Endothelial cell of umbilical vein (primary cell): ENCODE results near the gene PLEKHA6. TPM values are rescaled to one million over a fixed set of nuclear protein-coding genes. Genes with fewer than 3 reads are reported as not detected.

ENCODE experiments used
- BruUV-seq: library from RNA; stranded (reverse); fragments of 400-500 nt; replicated peaks from 2 replicates; lab custom pipeline; 2021; lab: Mats Ljungman, UMichigan
- CTCF ChIA-PET: fragments of 300-600, 350-600 bp; sonication (Branson Sonifier 250); formaldehyde crosslinking; loops from one replicate; lab custom pipeline; 2021; ENCODE audit warnings: antibody characterized with exemption, inconsistent platforms; lab: Charles Lee
- POLR2A ChIA-PET: fragments of 300-600, 350-600 bp; sonication (Branson Sonifier 250); formaldehyde crosslinking; loops from one replicate; lab custom pipeline; 2021; ENCODE audit warnings: antibody characterized with exemption, inconsistent platforms; lab: Charles Lee
- DNase-seq: peaks from one replicate; pipeline ENCODE4 v3.0.0-alpha.2; 2011; ENCODE audit warnings: low read depth, low spot score
- FAIRE-seq: peaks from 2 replicates; lab custom pipeline; 2011; peaks lifted over from hg19 to GRCh38; lab: Jason Lieb, UNC
- H2AFZ ChIP-seq: 2 replicates; pipeline ENCODE4 v1.6.0; 2012; ENCODE audit warnings: low read depth, low read length, control low read depth, inconsistent platforms
- H3K27ac ChIP-seq: 2 replicates; pipeline ENCODE4 v1.5.1; 2011; ENCODE audit warnings: low read depth, mild to moderate bottlenecking, control low read depth, low read length, moderate library complexity; ENCODE audit not compliant: insufficient read depth
- H3K27me3 ChIP-seq, 2 experiments: 2 replicates each; pipeline versions ENCODE4 v1.6.0 to v1.6.1; 2011; ENCODE audit warnings: low read length in 2 of 2, mixed read lengths in 1 of 2; ENCODE audit not compliant: control insufficient read depth in 2 of 2, insufficient read depth in 2 of 2
- H3K36me3 ChIP-seq, 2 experiments: 2 replicates in 1 of 2; 3 replicates in 1 of 2; pipeline ENCODE4 v1.5.1; 2011; ENCODE audit warnings: low read length in 2 of 2, mild to moderate bottlenecking in 1 of 2, moderate library complexity in 1 of 2; ENCODE audit not compliant: control insufficient read depth in 2 of 2, insufficient read depth in 2 of 2; ENCODE audit errors: extremely low read depth in 1 of 2
- H3K4me1 ChIP-seq: 3 replicates; pipeline ENCODE4 v1.5.1; 2011; ENCODE audit warnings: mild to moderate bottlenecking, low read length; ENCODE audit not compliant: control insufficient read depth, insufficient read depth; ENCODE audit errors: extremely low read depth
- H3K4me2 ChIP-seq: 2 replicates; pipeline ENCODE4 v1.6.1; 2011; ENCODE audit warnings: low read length, control low read depth, mixed read lengths; ENCODE audit not compliant: insufficient read depth
- H3K4me3 ChIP-seq, 3 experiments: fragments of 200-600 bp in 1 of 3; sonication (generic), shearing (Covaris generic) in 1 of 3; replicated peaks in 1 of 3; 2 replicates each; pipeline ENCODE4 v1.5.1; 2011 to 2016; ENCODE audit warnings: control low read depth in 3 of 3, low read length in 3 of 3, mild to moderate bottlenecking in 2 of 3, inconsistent platforms in 1 of 3, low read depth in 1 of 3, moderate library complexity in 1 of 3; ENCODE audit not compliant: insufficient read depth in 1 of 3
- H3K79me2 ChIP-seq: 2 replicates; pipeline ENCODE4 v1.6.0; 2012; ENCODE audit warnings: low read length, inconsistent platforms; ENCODE audit not compliant: control insufficient read depth, insufficient read depth
- H3K9ac ChIP-seq: replicated peaks from 2 replicates; pipeline ENCODE3; 2011; ENCODE audit warnings: low read length, control low read depth; ENCODE audit not compliant: insufficient read depth; ENCODE audit errors: extremely low read depth
- H3K9me1 ChIP-seq: replicated peaks from 3 replicates; pipeline ENCODE4 v1.6.0; 2011; ENCODE audit warnings: mild to moderate bottlenecking, low read length; ENCODE audit not compliant: control insufficient read depth, insufficient read depth; ENCODE audit errors: extremely low read depth
- H3K9me3 ChIP-seq: replicated peaks from 2 replicates; pipeline ENCODE4 v1.5.1; 2012; ENCODE audit warnings: low read length, inconsistent platforms; ENCODE audit not compliant: control insufficient read depth, insufficient read depth
- H4K20me1 ChIP-seq: replicated peaks from 2 replicates; pipeline ENCODE3; 2011; ENCODE audit warnings: mild to moderate bottlenecking, low read length; ENCODE audit not compliant: control insufficient read depth, insufficient read depth; ENCODE audit errors: extremely low read depth
- EZH2 ChIP-seq: IDR thresholded peaks from 2 replicates; pipeline ENCODE4 v1.6.1; 2012; ENCODE audit warnings: borderline replicate concordance, low read depth, mild to moderate bottlenecking, moderate library complexity, low read length, inconsistent platforms; ENCODE audit not compliant: severe bottlenecking
- FOS ChIP-seq: IDR thresholded peaks from 2 replicates; pipeline ENCODE4 v1.6.1; 2011; ENCODE audit warnings: mild to moderate bottlenecking, low read length, moderate library complexity, borderline replicate concordance; ENCODE audit not compliant: insufficient read depth
- GATA2 ChIP-seq: IDR thresholded peaks from 2 replicates; pipeline ENCODE4 v1.7.0; 2011; ENCODE audit warnings: low read depth, mild to moderate bottlenecking, moderate library complexity, mixed read lengths, low read length; ENCODE audit not compliant: insufficient read length, insufficient read depth
- JUN ChIP-seq: IDR thresholded peaks from 2 replicates; pipeline ENCODE4 v1.6.1; 2011; ENCODE audit warnings: borderline replicate concordance, low read depth; ENCODE audit not compliant: insufficient read length, insufficient read depth
- MYC ChIP-seq: IDR thresholded peaks from one replicate; pipeline ENCODE4 v1.6.1; 2011; ENCODE audit warnings: mild to moderate bottlenecking, low read depth, low read length
- POLR2A ChIP-seq: IDR thresholded peaks from 2 replicates; pipeline ENCODE4 v1.6.1; 2012; ENCODE audit warnings: low read depth, mild to moderate bottlenecking, control low read depth, low read length
- POLR2AphosphoS5 ChIP-seq: IDR thresholded peaks from 2 replicates; pipeline ENCODE4 v1.6.1; 2012; ENCODE audit warnings: low read depth, mild to moderate bottlenecking, control low read depth, low read length, moderate library complexity; ENCODE audit not compliant: insufficient read depth
- dilution Hi-C: fragments of 300-500 bp; cut with MboI; formaldehyde crosslinking; loops from one replicate; pipeline ENCODE4 v1.15.0; 2019; ENCODE audit warnings: low sequenced_read_pairs; ENCODE audit not compliant: extremely low pct_ligation_motif_present
- intact Hi-C: fragments of 100-400 bp; cut with micrococcal nuclease; formaldehyde crosslinking; loops from one replicate; pipeline ENCODE4 v1.10.0; 2022
- polyA plus RNA-seq, 4 experiments: library from polyadenylated mRNA; depleted of rRNA in 3 of 4; stranded (reverse) in 3 of 4; unstranded in 1 of 4; fragments of >200 nt; gene quantifications; 2 replicates each; pipeline versions ENCODE4 v1.2.1 to v1.2.3, GENCODE V29; 2011 to 2012; ENCODE audit warnings: missing spikeins in 1 of 4
- total RNA-seq: library from RNA; stranded (reverse); gene quantifications from 2 replicates; pipeline ENCODE4 v1.2.3, GENCODE V29; 2021
- TF ChIP-seq, protein P1 (sequence below), 2 donors: IDR thresholded peaks; 1 replicate in 1 of 2; 2 replicates in 1 of 2; pipeline ENCODE4 v1.5.1; 2011; ENCODE audit warnings: low read length in 2 of 2, mild to moderate bottlenecking in 2 of 2, moderate library complexity in 2 of 2, control low read depth in 1 of 2, inconsistent platforms in 1 of 2, low read depth in 1 of 2; ENCODE audit not compliant: insufficient read depth in 1 of 2; ENCODE audit errors: extremely low read depth in 1 of 2
- TF ChIP-seq, protein P2 (sequence below): IDR thresholded peaks from 2 replicates; pipeline ENCODE4 v1.6.1; 2011; ENCODE audit not compliant: insufficient read depth, insufficient read length

Gene PLEKHA6
- total and polyA plus RNA-seq, 2 donors (not counting 3 experiments of a cell fraction or from before 2014, with no cell fraction given) = 2.1 to 15.0 TPM

GRCh38 chr1:204257446-204257845 lies 102.3 kb downstream of the PLEKHA6 start:
- Histone ChIP-seq H3K9me1 (no peaks in the 10 kb centered on the region), H3K27ac (no peak overlapping the region), H2AFZ (no peak overlapping the region), H3K79me2 (no peaks in the 10 kb centered on the region), H3K27me3 (no peaks in the 10 kb centered on the region), H3K9ac (no peak overlapping the region), H3K4me3 (no peak overlapping the region), H3K4me1 (no peaks in the 10 kb centered on the region), H4K20me1 (no peaks in the 10 kb centered on the region), H3K36me3 (no peaks in the 10 kb centered on the region), H3K9me3 (no peaks in the 10 kb centered on the region), H3K4me2 (no peak overlapping the region)
- BruUV-seq = no TSS peak
- no peak for DNase-seq
- intact Hi-C loops = loop anchor here (5.0 kb wide), 1 partner anchor 245 kb away; no protein-coding TSS in a partner anchor
- POLR2A ChIA-PET = no interaction called here
- TF ChIP-seq POLR2A (no peak), MYC (no peak), EZH2 (no peak), FOS (no peak)
- TF ChIP-seq, protein P1, sequence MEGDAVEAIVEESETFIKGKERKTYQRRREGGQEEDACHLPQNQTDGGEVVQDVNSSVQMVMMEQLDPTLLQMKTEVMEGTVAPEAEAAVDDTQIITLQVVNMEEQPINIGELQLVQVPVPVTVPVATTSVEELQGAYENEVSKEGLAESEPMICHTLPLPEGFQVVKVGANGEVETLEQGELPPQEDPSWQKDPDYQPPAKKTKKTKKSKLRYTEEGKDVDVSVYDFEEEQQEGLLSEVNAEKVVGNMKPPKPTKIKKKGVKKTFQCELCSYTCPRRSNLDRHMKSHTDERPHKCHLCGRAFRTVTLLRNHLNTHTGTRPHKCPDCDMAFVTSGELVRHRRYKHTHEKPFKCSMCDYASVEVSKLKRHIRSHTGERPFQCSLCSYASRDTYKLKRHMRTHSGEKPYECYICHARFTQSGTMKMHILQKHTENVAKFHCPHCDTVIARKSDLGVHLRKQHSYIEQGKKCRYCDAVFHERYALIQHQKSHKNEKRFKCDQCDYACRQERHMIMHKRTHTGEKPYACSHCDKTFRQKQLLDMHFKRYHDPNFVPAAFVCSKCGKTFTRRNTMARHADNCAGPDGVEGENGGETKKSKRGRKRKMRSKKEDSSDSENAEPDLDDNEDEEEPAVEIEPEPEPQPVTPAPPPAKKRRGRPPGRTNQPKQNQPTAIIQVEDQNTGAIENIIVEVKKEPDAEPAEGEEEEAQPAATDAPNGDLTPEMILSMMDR (IDR thresholded peaks at IDR 0.05; ENCODE audit: extremely low read depth in 1 of 2, insufficient read depth in 1 of 2, low read depth in 1 of 2, low read length in 2 of 2) = no peak
- CTCF ChIA-PET = interaction anchor here (1.8 to 9.8 kb wide), 5 partner anchors 43 to 246 kb away, joined by 11 to 318 read pairs (median 17); partner anchors contain the start of genes GOLT1A and PLEKHA6
- FAIRE-seq = no peak
- dilution Hi-C loops = no loop called here

DNA sequence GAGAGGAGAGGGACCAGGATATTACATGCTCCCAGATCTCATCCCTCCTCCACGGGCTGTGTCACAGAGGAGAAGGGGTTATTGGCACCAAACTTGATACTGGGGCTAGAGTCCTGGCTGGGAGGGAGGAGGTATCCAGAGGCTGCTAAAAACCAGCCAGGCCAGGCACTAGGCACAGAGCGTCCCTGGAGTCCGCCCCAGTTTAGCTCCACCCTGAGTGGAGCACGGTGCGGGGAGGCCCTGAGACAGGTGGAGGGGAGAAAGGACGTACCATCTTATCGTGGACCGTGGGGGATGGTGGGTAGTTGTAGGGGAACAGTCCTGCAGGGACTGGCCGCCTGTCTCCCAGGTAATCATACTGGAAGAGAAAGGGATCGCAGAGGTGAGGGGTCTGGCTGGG lies 103.2 kb downstream of the PLEKHA6 start:
- DNase-seq (no peak), FAIRE-seq (no peak)
- ChIA-PET POLR2A (no interaction called here), CTCF (interaction anchor here (1.1 to 9.8 kb wide), 5 partner anchors 43 to 142 kb away, joined by 3 to 318 read pairs (median 11); partner anchors contain the start of genes GOLT1A and PLEKHA6)
- Histone ChIP-seq H3K27ac (no peak overlapping the region), H3K9me3 (no peaks in the 10 kb centered on the region), H3K27me3 (no peaks in the 10 kb centered on the region), H4K20me1 (no peaks in the 10 kb centered on the region), H3K36me3 (no peaks in the 10 kb centered on the region), H3K4me3 (no peak overlapping the region), H3K9ac (no peak overlapping the region), H3K79me2 (no peaks in the 10 kb centered on the region), H3K9me1 (no peaks in the 10 kb centered on the region), H3K4me1 (no peaks in the 10 kb centered on the region), H2AFZ (no peak overlapping the region), H3K4me2 (no peak overlapping the region)
- dilution Hi-C loops = no loop called here
- intact Hi-C loops = loop anchor here (5.0 kb wide), 1 partner anchor 246 kb away; no protein-coding TSS in a partner anchor
- BruUV-seq = no TSS peak
- TF ChIP-seq POLR2A (no peak), MYC (no peak), JUN (no peak), FOS (no peak), GATA2 (no peak), POLR2AphosphoS5 (no peak), EZH2 (no peak)
- TF ChIP-seq, protein P1 (IDR thresholded peaks at IDR 0.05; ENCODE audit: extremely low read depth in 1 of 2, insufficient read depth in 1 of 2, low read depth in 1 of 2, low read length in 2 of 2) = no peak
- TF ChIP-seq, protein P2, sequence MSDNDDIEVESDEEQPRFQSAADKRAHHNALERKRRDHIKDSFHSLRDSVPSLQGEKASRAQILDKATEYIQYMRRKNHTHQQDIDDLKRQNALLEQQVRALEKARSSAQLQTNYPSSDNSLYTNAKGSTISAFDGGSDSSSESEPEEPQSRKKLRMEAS = no peak
